WTC11 (cell line): ENCODE data around the gene VSIG4. TPM values are rescaled to one million over a fixed set of nuclear protein-coding genes. Genes with fewer than 3 reads are reported as not detected.

Source experiments
- ATAC-seq: fragments of 200-7000 bp; cut with Tn5 transposase; 2 replicates; pipeline ENCODE4 v1.10.0; 2021; ENCODE audit warnings: mild to moderate bottlenecking, moderate library complexity
- CTCF ChIA-PET: fragments of 300-600 bp; sonication (Branson Sonifier 250); formaldehyde crosslinking; loops from one replicate; lab custom pipeline; 2021; ENCODE audit warnings: antibody characterized with exemption; lab: Charles Lee
- POLR2A ChIA-PET: fragments of 350-600 bp; sonication (Branson Sonifier 250); formaldehyde crosslinking; loops from one replicate; lab custom pipeline; 2021; ENCODE audit warnings: antibody characterized with exemption; lab: Charles Lee
- DNase-seq: peaks from one replicate; pipeline ENCODE4 v3.0.0; 2021; ENCODE audit warnings: low spot score
- H3K27ac Mint-ChIP-seq: 2 replicates; pipeline ENCODE4 v1.8.0; 2021; ENCODE audit warnings: mixed read lengths
- H3K27me3 Mint-ChIP-seq: 2 replicates; pipeline ENCODE4 v1.8.0; 2021; ENCODE audit warnings: low read depth, mild to moderate bottlenecking, moderate library complexity, mixed read lengths
- H3K36me3 Mint-ChIP-seq: 2 replicates; pipeline ENCODE4 v1.8.0; 2021; ENCODE audit warnings: mixed read lengths
- H3K4me1 Mint-ChIP-seq: 2 replicates; pipeline ENCODE4 v1.8.0; 2022; ENCODE audit warnings: mixed read lengths
- H3K4me3 Mint-ChIP-seq: 2 replicates; pipeline ENCODE4 v1.8.0; 2021; ENCODE audit warnings: mild to moderate bottlenecking, moderate library complexity, mixed read lengths
- H3K9me3 Mint-ChIP-seq: 2 replicates; pipeline ENCODE4 v1.8.0; 2021; ENCODE audit warnings: mixed read lengths
- CREM ChIP-seq: sonication (generic); formaldehyde crosslinking; IDR thresholded peaks from 2 replicates; pipeline ENCODE4 v1.8.1; 2022; ENCODE audit warnings: mild to moderate bottlenecking, missing genetic modification reagents, moderate library complexity
- FOXP1 ChIP-seq: sonication (generic); formaldehyde crosslinking; IDR thresholded peaks from 2 replicates; pipeline ENCODE4 v1.8.0; 2022; ENCODE audit warnings: missing genetic modification reagents, mild to moderate bottlenecking, moderate library complexity, borderline replicate concordance
- HMGA2 ChIP-seq: fragments of 250-450 bp; sonication (Bioruptor Pico); IDR thresholded peaks from 2 replicates; pipeline ENCODE4 v1.4.0; 2021; ENCODE audit warnings: mild to moderate bottlenecking, moderate library complexity
- NFYB ChIP-seq: sonication (generic); formaldehyde crosslinking; conservative IDR thresholded peaks from 2 replicates; pipeline ENCODE4 v1.8.0; 2022; ENCODE audit warnings: low read depth, missing genetic modification reagents
- OVOL2 ChIP-seq: fragments of 250-450 bp; sonication (Bioruptor Pico); IDR thresholded peaks from 2 replicates; pipeline ENCODE4 v1.9.0; 2021; ENCODE audit warnings: mild to moderate bottlenecking, borderline replicate concordance
- RORB ChIP-seq: fragments of 250-450 bp; sonication (Bioruptor Pico); IDR thresholded peaks from 2 replicates; pipeline ENCODE4 v1.9.0; 2021; ENCODE audit warnings: mild to moderate bottlenecking
- ZNF121 ChIP-seq: sonication (generic); formaldehyde crosslinking; IDR thresholded peaks from 2 replicates; pipeline ENCODE4 v1.8.0; 2023; ENCODE audit warnings: missing genetic modification reagents
- ZNF416 ChIP-seq: fragments of 250-450 bp; sonication (Bioruptor Pico); IDR thresholded peaks from 2 replicates; pipeline ENCODE4 v1.9.0; 2021; ENCODE audit warnings: mild to moderate bottlenecking, inconsistent platforms
- total RNA-seq: library from RNA; stranded (reverse); gene quantifications from 3 replicates; pipeline ENCODE4 v1.2.3, GENCODE V29; 2021
- TF ChIP-seq, protein P1 (sequence below): sonication (generic); formaldehyde crosslinking; conservative IDR thresholded peaks from 2 replicates; pipeline ENCODE4 v1.8.1; 2023; ENCODE audit warnings: mild to moderate bottlenecking, low read depth, missing genetic modification reagents, moderate library complexity
- TF ChIP-seq, protein P2 (sequence below): sonication (generic); formaldehyde crosslinking; IDR thresholded peaks from 2 replicates; pipeline ENCODE4 v1.8.1; 2022; ENCODE audit warnings: mild to moderate bottlenecking, moderate library complexity, missing genetic modification reagents
- TF ChIP-seq, protein P3 (sequence below): sonication (generic); formaldehyde crosslinking; IDR thresholded peaks from 2 replicates; pipeline ENCODE4 v1.8.0; 2022; ENCODE audit warnings: mild to moderate bottlenecking, missing genetic modification reagents
- TF ChIP-seq, protein P4 (sequence below): sonication (generic); formaldehyde crosslinking; IDR thresholded peaks from 2 replicates; pipeline ENCODE4 v1.8.1; 2022; ENCODE audit warnings: missing genetic modification reagents, borderline replicate concordance
- TF ChIP-seq, protein P5 (sequence below): fragments of 250-450 bp; sonication (Bioruptor Pico); IDR thresholded peaks from 2 replicates; pipeline ENCODE4 v1.9.0; 2021; ENCODE audit warnings: mild to moderate bottlenecking
- TF ChIP-seq, protein P6 (sequence below): sonication (generic); formaldehyde crosslinking; IDR thresholded peaks from 2 replicates; pipeline ENCODE4 v1.8.1; 2022; ENCODE audit warnings: low read depth, mild to moderate bottlenecking, moderate library complexity, missing genetic modification reagents, borderline replicate concordance
- TF ChIP-seq, protein P7 (sequence below): fragments of 250-450 bp; sonication (Bioruptor Pico); IDR thresholded peaks from 2 replicates; pipeline ENCODE4 v1.8.0; 2021; ENCODE audit warnings: mild to moderate bottlenecking

Gene VSIG4
- total RNA-seq, 1 experiment from 2014 or later: 0.24 TPM

DNA sequence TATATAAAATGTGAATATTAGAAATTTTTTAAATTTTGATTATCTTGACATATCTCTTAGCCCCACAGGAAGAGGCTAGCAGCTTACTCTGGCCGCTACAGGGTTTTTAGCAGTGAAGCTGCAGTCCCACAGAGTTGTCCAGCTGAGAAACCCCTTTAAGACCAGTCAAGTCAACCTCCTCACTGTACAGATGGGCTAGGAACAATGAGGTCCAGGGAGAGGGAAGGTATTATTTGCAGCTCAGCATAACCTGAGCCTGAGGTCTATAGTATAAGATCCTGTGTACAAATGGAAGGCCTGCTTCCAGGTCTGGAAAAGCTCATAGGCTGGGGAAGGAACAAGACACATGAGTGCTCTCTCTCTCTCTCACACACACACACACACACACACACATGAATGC, 1.8 kb downstream of the VSIG4 start:
- ChIA-PET POLR2A (no interaction called here), CTCF (interaction anchor here (0.7 kb wide), 1 partner anchor 9 kb away, joined by 3 read pairs; no protein-coding TSS in a partner anchor)
- peaks cover 3% of the 10 kb centered on the region; the same call in 1 of the 2 replicates for H3K9me3 Mint-ChIP-seq
- ATAC-seq (no peak), DNase-seq (no peak)
- H3K27me3 Mint-ChIP-seq: no peaks in the 10 kb centered on the region
- TF ChIP-seq, protein P1, sequence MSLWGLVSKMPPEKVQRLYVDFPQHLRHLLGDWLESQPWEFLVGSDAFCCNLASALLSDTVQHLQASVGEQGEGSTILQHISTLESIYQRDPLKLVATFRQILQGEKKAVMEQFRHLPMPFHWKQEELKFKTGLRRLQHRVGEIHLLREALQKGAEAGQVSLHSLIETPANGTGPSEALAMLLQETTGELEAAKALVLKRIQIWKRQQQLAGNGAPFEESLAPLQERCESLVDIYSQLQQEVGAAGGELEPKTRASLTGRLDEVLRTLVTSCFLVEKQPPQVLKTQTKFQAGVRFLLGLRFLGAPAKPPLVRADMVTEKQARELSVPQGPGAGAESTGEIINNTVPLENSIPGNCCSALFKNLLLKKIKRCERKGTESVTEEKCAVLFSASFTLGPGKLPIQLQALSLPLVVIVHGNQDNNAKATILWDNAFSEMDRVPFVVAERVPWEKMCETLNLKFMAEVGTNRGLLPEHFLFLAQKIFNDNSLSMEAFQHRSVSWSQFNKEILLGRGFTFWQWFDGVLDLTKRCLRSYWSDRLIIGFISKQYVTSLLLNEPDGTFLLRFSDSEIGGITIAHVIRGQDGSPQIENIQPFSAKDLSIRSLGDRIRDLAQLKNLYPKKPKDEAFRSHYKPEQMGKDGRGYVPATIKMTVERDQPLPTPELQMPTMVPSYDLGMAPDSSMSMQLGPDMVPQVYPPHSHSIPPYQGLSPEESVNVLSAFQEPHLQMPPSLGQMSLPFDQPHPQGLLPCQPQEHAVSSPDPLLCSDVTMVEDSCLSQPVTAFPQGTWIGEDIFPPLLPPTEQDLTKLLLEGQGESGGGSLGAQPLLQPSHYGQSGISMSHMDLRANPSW (CRISPR knock-in tag): no peak
- TF ChIP-seq, protein P2, sequence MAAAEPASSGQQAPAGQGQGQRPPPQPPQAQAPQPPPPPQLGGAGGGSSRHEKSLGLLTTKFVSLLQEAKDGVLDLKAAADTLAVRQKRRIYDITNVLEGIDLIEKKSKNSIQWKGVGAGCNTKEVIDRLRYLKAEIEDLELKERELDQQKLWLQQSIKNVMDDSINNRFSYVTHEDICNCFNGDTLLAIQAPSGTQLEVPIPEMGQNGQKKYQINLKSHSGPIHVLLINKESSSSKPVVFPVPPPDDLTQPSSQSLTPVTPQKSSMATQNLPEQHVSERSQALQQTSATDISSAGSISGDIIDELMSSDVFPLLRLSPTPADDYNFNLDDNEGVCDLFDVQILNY (CRISPR knock-in tag): no peak
- peaks cover 9% of the 10 kb centered on the region for H3K4me1 Mint-ChIP-seq
- H3K36me3 Mint-ChIP-seq: no peaks in the 10 kb centered on the region
- no peak overlapping the region for H3K4me3 Mint-ChIP-seq
- no peak overlapping the region for H3K27ac Mint-ChIP-seq

DNA sequence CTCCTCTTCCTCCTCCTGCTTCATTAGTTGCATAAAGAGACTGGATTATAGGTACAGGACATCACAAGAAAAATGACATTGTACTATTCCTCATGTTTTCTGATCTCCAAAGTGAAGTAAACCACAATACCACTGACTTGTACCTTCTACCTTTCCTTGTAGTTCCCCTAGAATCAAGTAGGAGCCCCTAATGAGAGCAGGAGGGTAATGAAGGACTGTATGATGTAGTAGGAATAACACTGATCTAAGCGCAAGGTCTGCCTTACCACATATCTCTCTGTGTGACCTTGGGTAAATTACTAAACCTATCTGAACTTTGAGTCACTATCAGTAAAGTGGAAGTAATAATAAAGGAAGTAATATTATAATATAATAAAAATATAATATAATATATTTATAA, 3.6 kb downstream of the VSIG4 start:
- DNase-seq (no peak), ATAC-seq (no peak)
- H3K4me1 Mint-ChIP-seq: peaks cover 9% of the 10 kb centered on the region
- ChIA-PET CTCF (interaction anchor here (1.3 kb wide), 2 partner anchors 15 to 693 kb away, joined by 4 to 5 read pairs; no protein-coding TSS in a partner anchor), POLR2A (no interaction called here)
- peaks cover 3% of the 10 kb centered on the region; the same call in 1 of the 2 replicates for H3K9me3 Mint-ChIP-seq
- H3K27me3 Mint-ChIP-seq: no peaks in the 10 kb centered on the region
- no peaks in the 10 kb centered on the region for H3K36me3 Mint-ChIP-seq
- H3K27ac Mint-ChIP-seq: peak overlapping the region; percentile 43; the same call in 1 of the 2 replicates
- TF ChIP-seq CREM (no peak), NFYB (CRISPR knock-in tag) (no peak), HMGA2 (peak; percentile 71; the same call in 1 of the 2 replicates), OVOL2 (CRISPR knock-in tag) (no peak)
- TF ChIP-seq, protein P3, sequence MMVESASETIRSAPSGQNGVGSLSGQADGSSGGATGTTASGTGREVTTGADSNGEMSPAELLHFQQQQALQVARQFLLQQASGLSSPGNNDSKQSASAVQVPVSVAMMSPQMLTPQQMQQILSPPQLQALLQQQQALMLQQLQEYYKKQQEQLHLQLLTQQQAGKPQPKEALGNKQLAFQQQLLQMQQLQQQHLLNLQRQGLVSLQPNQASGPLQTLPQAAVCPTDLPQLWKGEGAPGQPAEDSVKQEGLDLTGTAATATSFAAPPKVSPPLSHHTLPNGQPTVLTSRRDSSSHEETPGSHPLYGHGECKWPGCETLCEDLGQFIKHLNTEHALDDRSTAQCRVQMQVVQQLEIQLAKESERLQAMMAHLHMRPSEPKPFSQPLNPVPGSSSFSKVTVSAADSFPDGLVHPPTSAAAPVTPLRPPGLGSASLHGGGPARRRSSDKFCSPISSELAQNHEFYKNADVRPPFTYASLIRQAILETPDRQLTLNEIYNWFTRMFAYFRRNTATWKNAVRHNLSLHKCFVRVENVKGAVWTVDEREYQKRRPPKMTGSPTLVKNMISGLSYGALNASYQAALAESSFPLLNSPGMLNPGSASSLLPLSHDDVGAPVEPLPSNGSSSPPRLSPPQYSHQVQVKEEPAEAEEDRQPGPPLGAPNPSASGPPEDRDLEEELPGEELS: no peak
- TF ChIP-seq, protein P4, sequence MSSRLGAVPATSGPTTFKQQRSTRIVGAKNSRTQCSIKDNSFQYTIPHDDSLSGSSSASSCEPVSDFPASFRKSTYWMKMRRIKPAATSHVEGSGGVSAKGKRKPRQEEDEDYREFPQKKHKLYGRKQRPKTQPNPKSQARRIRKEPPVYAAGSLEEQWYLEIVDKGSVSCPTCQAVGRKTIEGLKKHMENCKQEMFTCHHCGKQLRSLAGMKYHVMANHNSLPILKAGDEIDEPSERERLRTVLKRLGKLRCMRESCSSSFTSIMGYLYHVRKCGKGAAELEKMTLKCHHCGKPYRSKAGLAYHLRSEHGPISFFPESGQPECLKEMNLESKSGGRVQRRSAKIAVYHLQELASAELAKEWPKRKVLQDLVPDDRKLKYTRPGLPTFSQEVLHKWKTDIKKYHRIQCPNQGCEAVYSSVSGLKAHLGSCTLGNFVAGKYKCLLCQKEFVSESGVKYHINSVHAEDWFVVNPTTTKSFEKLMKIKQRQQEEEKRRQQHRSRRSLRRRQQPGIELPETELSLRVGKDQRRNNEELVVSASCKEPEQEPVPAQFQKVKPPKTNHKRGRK (CRISPR knock-in tag): no peak
- TF ChIP-seq, protein P5, sequence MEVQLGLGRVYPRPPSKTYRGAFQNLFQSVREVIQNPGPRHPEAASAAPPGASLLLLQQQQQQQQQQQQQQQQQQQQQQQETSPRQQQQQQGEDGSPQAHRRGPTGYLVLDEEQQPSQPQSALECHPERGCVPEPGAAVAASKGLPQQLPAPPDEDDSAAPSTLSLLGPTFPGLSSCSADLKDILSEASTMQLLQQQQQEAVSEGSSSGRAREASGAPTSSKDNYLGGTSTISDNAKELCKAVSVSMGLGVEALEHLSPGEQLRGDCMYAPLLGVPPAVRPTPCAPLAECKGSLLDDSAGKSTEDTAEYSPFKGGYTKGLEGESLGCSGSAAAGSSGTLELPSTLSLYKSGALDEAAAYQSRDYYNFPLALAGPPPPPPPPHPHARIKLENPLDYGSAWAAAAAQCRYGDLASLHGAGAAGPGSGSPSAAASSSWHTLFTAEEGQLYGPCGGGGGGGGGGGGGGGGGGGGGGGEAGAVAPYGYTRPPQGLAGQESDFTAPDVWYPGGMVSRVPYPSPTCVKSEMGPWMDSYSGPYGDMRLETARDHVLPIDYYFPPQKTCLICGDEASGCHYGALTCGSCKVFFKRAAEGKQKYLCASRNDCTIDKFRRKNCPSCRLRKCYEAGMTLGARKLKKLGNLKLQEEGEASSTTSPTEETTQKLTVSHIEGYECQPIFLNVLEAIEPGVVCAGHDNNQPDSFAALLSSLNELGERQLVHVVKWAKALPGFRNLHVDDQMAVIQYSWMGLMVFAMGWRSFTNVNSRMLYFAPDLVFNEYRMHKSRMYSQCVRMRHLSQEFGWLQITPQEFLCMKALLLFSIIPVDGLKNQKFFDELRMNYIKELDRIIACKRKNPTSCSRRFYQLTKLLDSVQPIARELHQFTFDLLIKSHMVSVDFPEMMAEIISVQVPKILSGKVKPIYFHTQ (CRISPR knock-in tag): no peak
- TF ChIP-seq, all 79 proteins: peak for 1
- no peak overlapping the region for H3K4me3 Mint-ChIP-seq

DNA sequence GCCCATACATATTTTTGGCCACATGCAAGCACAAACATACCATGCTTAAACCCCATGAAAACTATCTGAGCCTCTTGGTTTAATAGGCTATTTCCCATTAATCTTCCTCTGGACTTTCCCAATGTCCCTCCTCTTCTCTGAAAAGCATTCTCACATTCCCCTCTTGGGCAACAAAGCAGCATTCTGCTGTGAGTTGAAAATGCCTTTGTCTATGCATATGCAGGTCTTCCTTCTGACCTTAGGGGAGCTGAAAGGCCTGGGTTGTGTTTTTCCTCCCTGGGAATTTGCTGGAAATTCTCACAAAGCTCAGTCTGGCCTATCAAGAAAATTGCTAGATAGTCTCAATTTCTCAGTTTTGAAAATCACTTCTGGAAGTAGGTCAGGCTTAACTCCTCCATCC, 4.2 kb downstream of the VSIG4 start:
- ChIA-PET CTCF (interaction anchor here (1.3 kb wide), 2 partner anchors 15 to 693 kb away, joined by 4 to 5 read pairs; no protein-coding TSS in a partner anchor), POLR2A (no interaction called here)
- DNase-seq (no peak), ATAC-seq (peak; percentile 60)
- Mint-ChIP-seq H3K27ac (no peak overlapping the region), H3K27me3 (no peaks in the 10 kb centered on the region), H3K4me1 (peaks cover 9% of the 10 kb centered on the region), H3K36me3 (no peaks in the 10 kb centered on the region), H3K9me3 (peaks cover 3% of the 10 kb centered on the region; the same call in 1 of the 2 replicates), H3K4me3 (no peak overlapping the region)
- TF ChIP-seq, protein P6, sequence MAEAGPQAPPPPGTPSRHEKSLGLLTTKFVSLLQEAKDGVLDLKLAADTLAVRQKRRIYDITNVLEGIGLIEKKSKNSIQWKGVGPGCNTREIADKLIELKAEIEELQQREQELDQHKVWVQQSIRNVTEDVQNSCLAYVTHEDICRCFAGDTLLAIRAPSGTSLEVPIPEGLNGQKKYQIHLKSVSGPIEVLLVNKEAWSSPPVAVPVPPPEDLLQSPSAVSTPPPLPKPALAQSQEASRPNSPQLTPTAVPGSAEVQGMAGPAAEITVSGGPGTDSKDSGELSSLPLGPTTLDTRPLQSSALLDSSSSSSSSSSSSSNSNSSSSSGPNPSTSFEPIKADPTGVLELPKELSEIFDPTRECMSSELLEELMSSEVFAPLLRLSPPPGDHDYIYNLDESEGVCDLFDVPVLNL (CRISPR knock-in tag): no peak
- TF ChIP-seq ZNF121 (CRISPR knock-in tag) (no peak), ZNF416 (CRISPR knock-in tag) (no peak), FOXP1 (CRISPR knock-in tag) (no peak), RORB (CRISPR knock-in tag) (no peak)
- TF ChIP-seq, protein P5 (CRISPR knock-in tag): no peak
- TF ChIP-seq, protein P7, sequence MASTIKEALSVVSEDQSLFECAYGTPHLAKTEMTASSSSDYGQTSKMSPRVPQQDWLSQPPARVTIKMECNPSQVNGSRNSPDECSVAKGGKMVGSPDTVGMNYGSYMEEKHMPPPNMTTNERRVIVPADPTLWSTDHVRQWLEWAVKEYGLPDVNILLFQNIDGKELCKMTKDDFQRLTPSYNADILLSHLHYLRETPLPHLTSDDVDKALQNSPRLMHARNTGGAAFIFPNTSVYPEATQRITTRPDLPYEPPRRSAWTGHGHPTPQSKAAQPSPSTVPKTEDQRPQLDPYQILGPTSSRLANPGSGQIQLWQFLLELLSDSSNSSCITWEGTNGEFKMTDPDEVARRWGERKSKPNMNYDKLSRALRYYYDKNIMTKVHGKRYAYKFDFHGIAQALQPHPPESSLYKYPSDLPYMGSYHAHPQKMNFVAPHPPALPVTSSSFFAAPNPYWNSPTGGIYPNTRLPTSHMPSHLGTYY (CRISPR knock-in tag): no peak
